Hepatocyte (in vitro differentiated cells): ENCODE measurements around the gene EPS8L3. TPM values are rescaled to one million over a fixed set of nuclear protein-coding genes. Genes with fewer than 3 reads are reported as not detected.
"Not testable (repeated sequence)": the region's sequence is repeated elsewhere in the genome, so short reads cannot be mapped to it uniquely, and the experiment has no call there.

ENCODE experiments used
- DNase-seq: peaks from one replicate; pipeline ENCODE4 v3.0.0-alpha.2; 2016; ENCODE audit warnings: low spot score
- H2AFZ ChIP-seq: fragments of 200-600 bp; sonication (generic); 2 replicates; pipeline ENCODE4 v1.6.0; 2016; ENCODE audit warnings: antibody characterized with exemption, mild to moderate bottlenecking
- H3K27ac ChIP-seq: fragments of 200-600 bp; sonication (generic); 2 replicates; pipeline ENCODE4 v1.5.1; 2016; ENCODE audit warnings: mild to moderate bottlenecking
- H3K27me3 ChIP-seq: fragments of 200-600 bp; sonication (generic); 2 replicates; pipeline ENCODE4 v1.6.1; 2016
- H3K36me3 ChIP-seq: fragments of 200-600 bp; sonication (generic); replicated peaks from 2 replicates; pipeline ENCODE4 v1.5.1; 2016; ENCODE audit warnings: low read depth; ENCODE audit not compliant: insufficient read depth
- H3K4me1 ChIP-seq: fragments of 200-600 bp; sonication (generic); 2 replicates; pipeline ENCODE4 v1.5.1; 2016; ENCODE audit warnings: mild to moderate bottlenecking, moderate library complexity; ENCODE audit not compliant: insufficient read depth
- H3K4me2 ChIP-seq: fragments of 200-600 bp; sonication (generic); 2 replicates; pipeline ENCODE4 v1.6.0; 2016
- H3K4me3 ChIP-seq: fragments of 200-600 bp; sonication (generic); 2 replicates; pipeline ENCODE4 v1.5.1; 2016; ENCODE audit warnings: mild to moderate bottlenecking
- H3K79me2 ChIP-seq: fragments of 200-600 bp; sonication (generic); 2 replicates; pipeline ENCODE4 v1.6.0; 2017; ENCODE audit warnings: mild to moderate bottlenecking
- H3K9me2 ChIP-seq: fragments of 200-600 bp; sonication (generic); replicated peaks from 2 replicates; pipeline ENCODE4 v1.6.0; 2017; ENCODE audit warnings: mild to moderate bottlenecking; ENCODE audit not compliant: insufficient read depth
- H3K9me3 ChIP-seq: fragments of 200-600 bp; sonication (generic); 2 replicates; pipeline ENCODE4 v1.5.1; 2016; ENCODE audit warnings: low read depth, mild to moderate bottlenecking
- H4K20me1 ChIP-seq: fragments of 200-600 bp; sonication (generic); 2 replicates; pipeline ENCODE4 v1.6.0; 2016; ENCODE audit warnings: mild to moderate bottlenecking; ENCODE audit not compliant: insufficient read depth, poor library complexity, severe bottlenecking
- EZH2 ChIP-seq: fragments of 200-600 bp; sonication (generic); IDR thresholded peaks from 2 replicates; pipeline ENCODE4 v1.6.1; 2016; ENCODE audit warnings: antibody characterized with exemption, mild to moderate bottlenecking, borderline replicate concordance
- EZH2phosphoT487 ChIP-seq: fragments of 200-600 bp; sonication (generic); IDR thresholded peaks from one replicate; pipeline ENCODE4 v1.6.1; 2018; ENCODE audit warnings: antibody characterized with exemption, mild to moderate bottlenecking, low read depth, moderate library complexity; ENCODE audit not compliant: unreplicated experiment, severe bottlenecking
- WGBS: methylation state at CpG from one replicate; pipeline ENCODE4 v1.1.6; 2016; ENCODE audit warnings: low lambda C conversion rate; ENCODE audit errors: missing lambda C conversion rate; 5-methylcytosine and 5-hydroxymethylcytosine counted together
- polyA plus RNA-seq: library from polyadenylated mRNA; unstranded; fragments of >200 nt; fragmentation: Nextera tagmentation; extraction: Ambion mirVana; gene quantifications from 2 replicates; pipeline ENCODE4 v1.2.1, GENCODE V29; 2016
- total RNA-seq: library from RNA; depleted of rRNA; stranded (reverse); fragments of >200 nt; gene quantifications from 2 replicates; pipeline ENCODE4 v1.2.3, GENCODE V29; 2014
- TF ChIP-seq, protein P1 (sequence below): fragments of 200-600 bp; sonication (generic); IDR thresholded peaks from 2 replicates; pipeline ENCODE4 v1.5.1; 2016; ENCODE audit warnings: antibody characterized with exemption, mild to moderate bottlenecking; ENCODE audit not compliant: poor library complexity

The EPS8L3 gene
- total and polyA plus RNA-seq, 2 experiments from 2014 or later, result 48.1 to 97.3 TPM

DNA sequence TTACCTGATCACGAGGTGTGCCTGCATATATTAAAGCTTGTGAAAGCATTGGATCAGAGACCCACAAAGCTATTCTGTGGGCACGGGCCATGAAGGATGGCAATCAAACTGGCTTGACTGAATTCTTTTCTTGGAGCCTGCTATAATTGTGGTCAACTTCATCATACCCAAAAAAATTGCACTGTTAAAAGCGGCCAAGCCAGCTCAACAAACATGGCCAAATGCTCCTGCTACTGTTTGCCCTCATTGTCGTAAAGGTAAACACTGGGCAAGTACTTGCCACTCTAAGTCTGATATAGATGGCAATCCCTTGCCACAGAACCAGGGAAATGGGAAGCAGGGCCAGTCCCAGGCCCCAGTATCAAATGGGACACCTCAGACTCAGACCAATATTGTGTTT lies 58.3 kb downstream of the EPS8L3 start:
- Histone ChIP-seq H3K4me2 (no peak overlapping the region), H4K20me1 (no peaks in the 10 kb centered on the region), H3K9me2 (no peaks in the 10 kb centered on the region), H3K27me3 (no peaks in the 10 kb centered on the region), H3K9me3 (no peaks in the 10 kb centered on the region), H3K4me1 (no peaks in the 10 kb centered on the region), H3K4me3 (no peak overlapping the region), H3K36me3 (no peaks in the 10 kb centered on the region), H3K27ac (no peak overlapping the region), H3K79me2 (no peaks in the 10 kb centered on the region), H2AFZ (no peak overlapping the region)
- DNase-seq, result no peak
- TF ChIP-seq, protein P1, sequence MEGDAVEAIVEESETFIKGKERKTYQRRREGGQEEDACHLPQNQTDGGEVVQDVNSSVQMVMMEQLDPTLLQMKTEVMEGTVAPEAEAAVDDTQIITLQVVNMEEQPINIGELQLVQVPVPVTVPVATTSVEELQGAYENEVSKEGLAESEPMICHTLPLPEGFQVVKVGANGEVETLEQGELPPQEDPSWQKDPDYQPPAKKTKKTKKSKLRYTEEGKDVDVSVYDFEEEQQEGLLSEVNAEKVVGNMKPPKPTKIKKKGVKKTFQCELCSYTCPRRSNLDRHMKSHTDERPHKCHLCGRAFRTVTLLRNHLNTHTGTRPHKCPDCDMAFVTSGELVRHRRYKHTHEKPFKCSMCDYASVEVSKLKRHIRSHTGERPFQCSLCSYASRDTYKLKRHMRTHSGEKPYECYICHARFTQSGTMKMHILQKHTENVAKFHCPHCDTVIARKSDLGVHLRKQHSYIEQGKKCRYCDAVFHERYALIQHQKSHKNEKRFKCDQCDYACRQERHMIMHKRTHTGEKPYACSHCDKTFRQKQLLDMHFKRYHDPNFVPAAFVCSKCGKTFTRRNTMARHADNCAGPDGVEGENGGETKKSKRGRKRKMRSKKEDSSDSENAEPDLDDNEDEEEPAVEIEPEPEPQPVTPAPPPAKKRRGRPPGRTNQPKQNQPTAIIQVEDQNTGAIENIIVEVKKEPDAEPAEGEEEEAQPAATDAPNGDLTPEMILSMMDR, result no peak
- TF ChIP-seq EZH2phosphoT487 (no peak), EZH2 (no peak)
- WGBS, result 90% methylated on average over 4 of the region's 4 CpGs

DNA sequence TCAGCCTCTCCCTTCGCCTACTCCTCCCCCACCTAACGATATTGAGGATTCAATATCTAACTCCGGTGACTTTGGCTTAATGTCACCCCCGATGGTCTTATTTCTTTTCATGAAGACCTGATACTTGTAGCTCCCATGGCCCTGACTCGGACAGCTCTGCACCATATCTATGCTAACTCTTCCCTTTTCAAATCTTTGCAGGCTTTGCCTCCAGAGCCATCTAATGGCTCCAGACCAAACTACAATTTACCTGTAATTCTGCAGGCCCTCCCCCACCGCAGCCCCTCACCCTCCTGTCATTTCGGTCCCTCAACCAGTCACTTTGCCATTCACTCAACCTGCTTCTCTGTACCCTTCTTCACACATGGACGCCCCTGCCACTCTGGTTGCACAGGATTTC lies 59.5 kb downstream of the EPS8L3 start:
- no peak for TF ChIP-seq EZH2phosphoT487
- Histone ChIP-seq H4K20me1 (no peaks in the 10 kb centered on the region), H3K27me3 (no peaks in the 10 kb centered on the region), H3K9me3 (no peaks in the 10 kb centered on the region), H2AFZ (no peak overlapping the region), H3K36me3 (no peaks in the 10 kb centered on the region), H3K4me2 (no peak overlapping the region), H3K4me1 (no peaks in the 10 kb centered on the region), H3K9me2 (no peaks in the 10 kb centered on the region), H3K4me3 (no peak overlapping the region), H3K27ac (no peak overlapping the region), H3K79me2 (no peaks in the 10 kb centered on the region)
- 82% methylated on average over 8 of the region's 8 CpGs for WGBS
- DNase-seq, result no peak

DNA sequence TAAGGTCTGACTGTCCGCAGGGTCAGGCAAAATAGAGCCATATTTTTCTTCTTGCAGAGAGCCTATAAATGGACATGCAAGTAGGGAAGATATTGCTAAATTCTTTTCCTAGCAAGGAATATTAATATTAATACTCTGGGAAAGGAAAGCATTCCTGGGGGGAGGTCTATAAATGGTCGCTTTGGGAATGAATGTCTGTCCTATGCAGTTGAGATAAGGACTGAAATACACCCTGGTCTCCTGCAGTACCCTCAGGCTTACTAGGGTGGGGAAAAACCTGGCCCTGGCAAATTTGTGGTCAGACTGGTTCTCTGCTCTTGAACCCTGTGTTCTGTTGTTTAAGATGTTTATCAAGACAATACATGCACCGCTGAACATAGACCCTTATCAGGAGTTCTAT lies 60.8 kb downstream of the EPS8L3 start:
- not testable (repeated sequence) for DNase-seq

More for the DNA sequence above, 60.8 kb downstream of the EPS8L3 start:
- H3K36me3 ChIP-seq, H2AFZ ChIP-seq, H3K27me3 ChIP-seq, H3K4me1 ChIP-seq, H3K27ac ChIP-seq, H3K4me2 ChIP-seq, H3K79me2 ChIP-seq, H4K20me1 ChIP-seq, H3K4me3 ChIP-seq, H3K9me3 ChIP-seq, H3K9me2 ChIP-seq: not testable (repeated sequence)
- WGBS, result 86% methylated on average over 3 of the region's 3 CpGs

Other genes with a start within 250 kb of the EPS8L3 start
- gene GPR61, start 224.1 kb downstream of the EPS8L3 start, total RNA-seq, result 0.50 TPM in 1 of 2 replicates, not detected in the other
- 0.88 and 1.1 TPM in 2 replicates for gene GPR61, start 224.1 kb downstream of the EPS8L3 start, polyA plus RNA-seq
- 10.9 and 11.5 TPM in 2 replicates for gene GNAI3, start 215.3 kb downstream of the EPS8L3 start, total RNA-seq
- 8.1 and 8.9 TPM in 2 replicates for gene GNAI3, start 215.3 kb downstream of the EPS8L3 start, polyA plus RNA-seq
- 0.96 TPM in 1 of 2 replicates, not detected in the other for gene GNAT2, start 144.3 kb downstream of the EPS8L3 start, total RNA-seq
- gene GNAT2, start 144.3 kb downstream of the EPS8L3 start, polyA plus RNA-seq, result 0.18 and 0.19 TPM in 2 replicates
- 63.1 and 81.9 TPM in 2 replicates for gene AMPD2, start 144.1 kb downstream of the EPS8L3 start, total RNA-seq
- gene AMPD2, start 144.1 kb downstream of the EPS8L3 start, polyA plus RNA-seq, result 80.9 and 101 TPM in 2 replicates
- gene GSTM4, start 107.8 kb downstream of the EPS8L3 start, total RNA-seq, result 64.5 and 99.9 TPM in 2 replicates
- gene GSTM4, start 107.8 kb downstream of the EPS8L3 start, polyA plus RNA-seq, result 97.4 and 116 TPM in 2 replicates
- gene GSTM2, start 95.9 kb downstream of the EPS8L3 start, total RNA-seq, result 46.5 and 48.7 TPM in 2 replicates
- gene GSTM2, start 95.9 kb downstream of the EPS8L3 start, polyA plus RNA-seq, result 91.4 and 106 TPM in 2 replicates
- gene GSTM1, start 76.1 kb downstream of the EPS8L3 start, total RNA-seq, result 19.9 and 21.1 TPM in 2 replicates
- gene GSTM1, start 76.1 kb downstream of the EPS8L3 start, polyA plus RNA-seq, result 44.3 and 47.4 TPM in 2 replicates
- gene GSTM5, start 51.7 kb downstream of the EPS8L3 start, total RNA-seq, result 0.12 and 3.0 TPM in 2 replicates
- 1.2 and 1.6 TPM in 2 replicates for gene GSTM5, start 51.7 kb downstream of the EPS8L3 start, polyA plus RNA-seq
- 297 and 337 TPM in 2 replicates for gene GSTM3, start 22.9 kb downstream of the EPS8L3 start, total RNA-seq
- gene GSTM3, start 22.9 kb downstream of the EPS8L3 start, polyA plus RNA-seq, result 905 and 962 TPM in 2 replicates
- 9.1 and 9.4 TPM in 2 replicates for gene CSF1, start 146.9 kb upstream of the EPS8L3 start, total RNA-seq
- gene CSF1, start 146.9 kb upstream of the EPS8L3 start, polyA plus RNA-seq, result 13.5 and 19.1 TPM in 2 replicates
- gene AHCYL1, start 220.8 kb upstream of the EPS8L3 start, total RNA-seq, result 49.2 and 56.2 TPM in 2 replicates
- 88.4 and 97.6 TPM in 2 replicates for gene AHCYL1, start 220.8 kb upstream of the EPS8L3 start, polyA plus RNA-seq